ENCODE results near the gene TXNDC12. TPM values are rescaled to one million over a fixed set of nuclear protein-coding genes. Genes with fewer than 3 reads are reported as not detected.

TXNDC12 gene
- total RNA-seq, 4 donors from 2014 or later = 31.5 to 44.9 (median 36.1) TPM

DNA sequence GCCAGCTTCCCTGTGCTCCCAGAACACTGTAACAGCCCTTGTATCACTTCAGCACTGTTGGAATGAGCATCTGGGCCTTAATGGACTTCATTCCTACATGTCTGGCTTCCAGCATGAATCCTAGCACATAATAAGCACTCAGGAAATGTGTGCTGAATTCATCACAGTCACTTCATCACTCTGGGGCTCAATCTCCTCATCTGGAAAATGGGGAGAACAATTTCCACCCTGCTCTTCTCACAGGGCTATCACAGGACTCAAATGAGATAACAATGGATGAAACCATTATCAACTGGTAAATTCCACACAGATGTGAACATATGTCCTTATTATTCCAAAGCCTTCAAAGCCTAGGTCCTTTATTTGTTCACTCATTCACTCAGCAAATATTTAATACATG is 76.9 kb downstream of the TXNDC12 start:
- TF ChIP-seq, protein P1, sequence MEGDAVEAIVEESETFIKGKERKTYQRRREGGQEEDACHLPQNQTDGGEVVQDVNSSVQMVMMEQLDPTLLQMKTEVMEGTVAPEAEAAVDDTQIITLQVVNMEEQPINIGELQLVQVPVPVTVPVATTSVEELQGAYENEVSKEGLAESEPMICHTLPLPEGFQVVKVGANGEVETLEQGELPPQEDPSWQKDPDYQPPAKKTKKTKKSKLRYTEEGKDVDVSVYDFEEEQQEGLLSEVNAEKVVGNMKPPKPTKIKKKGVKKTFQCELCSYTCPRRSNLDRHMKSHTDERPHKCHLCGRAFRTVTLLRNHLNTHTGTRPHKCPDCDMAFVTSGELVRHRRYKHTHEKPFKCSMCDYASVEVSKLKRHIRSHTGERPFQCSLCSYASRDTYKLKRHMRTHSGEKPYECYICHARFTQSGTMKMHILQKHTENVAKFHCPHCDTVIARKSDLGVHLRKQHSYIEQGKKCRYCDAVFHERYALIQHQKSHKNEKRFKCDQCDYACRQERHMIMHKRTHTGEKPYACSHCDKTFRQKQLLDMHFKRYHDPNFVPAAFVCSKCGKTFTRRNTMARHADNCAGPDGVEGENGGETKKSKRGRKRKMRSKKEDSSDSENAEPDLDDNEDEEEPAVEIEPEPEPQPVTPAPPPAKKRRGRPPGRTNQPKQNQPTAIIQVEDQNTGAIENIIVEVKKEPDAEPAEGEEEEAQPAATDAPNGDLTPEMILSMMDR (IDR thresholded peaks at IDR 0.05; ENCODE audit: low read depth) = no peak

DNA sequence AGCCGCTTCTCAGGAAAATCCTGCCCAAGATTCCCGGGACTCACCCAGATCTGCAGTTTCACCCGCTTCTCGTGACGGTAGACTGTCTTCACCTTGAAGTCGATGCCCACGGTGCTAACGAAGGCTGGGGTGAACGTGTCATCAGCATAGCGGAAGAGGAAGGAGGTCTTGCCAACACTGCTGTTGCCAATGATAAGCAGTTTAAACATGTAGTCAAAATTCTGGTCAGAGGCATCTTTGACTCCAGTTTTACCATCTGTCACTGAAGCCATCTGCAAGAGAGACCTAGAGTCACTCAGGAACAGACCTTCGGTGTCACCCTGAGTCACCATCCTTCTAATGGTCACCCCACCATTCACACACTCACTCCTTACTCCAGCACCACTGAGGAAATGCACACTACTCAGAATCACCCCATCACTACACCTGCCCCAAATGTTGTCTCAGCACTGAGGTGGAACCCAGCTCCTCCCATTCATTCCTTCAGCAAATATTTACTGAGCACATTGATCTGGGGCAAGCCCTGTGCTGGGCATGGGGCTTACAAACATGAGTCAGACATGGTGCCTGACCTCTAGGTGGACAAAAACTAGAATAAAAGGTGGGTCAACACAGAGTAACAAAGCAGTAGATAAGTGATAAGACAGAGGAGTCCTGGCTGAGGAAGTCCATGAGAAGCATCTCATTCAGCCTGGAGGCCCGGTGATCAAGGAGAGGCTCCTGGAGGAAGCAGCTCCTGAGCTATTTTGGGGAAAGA is 78.0 kb downstream of the TXNDC12 start:
- TF ChIP-seq, protein P1 (IDR thresholded peaks at IDR 0.05; ENCODE audit: low read depth) = no peak

DNA sequence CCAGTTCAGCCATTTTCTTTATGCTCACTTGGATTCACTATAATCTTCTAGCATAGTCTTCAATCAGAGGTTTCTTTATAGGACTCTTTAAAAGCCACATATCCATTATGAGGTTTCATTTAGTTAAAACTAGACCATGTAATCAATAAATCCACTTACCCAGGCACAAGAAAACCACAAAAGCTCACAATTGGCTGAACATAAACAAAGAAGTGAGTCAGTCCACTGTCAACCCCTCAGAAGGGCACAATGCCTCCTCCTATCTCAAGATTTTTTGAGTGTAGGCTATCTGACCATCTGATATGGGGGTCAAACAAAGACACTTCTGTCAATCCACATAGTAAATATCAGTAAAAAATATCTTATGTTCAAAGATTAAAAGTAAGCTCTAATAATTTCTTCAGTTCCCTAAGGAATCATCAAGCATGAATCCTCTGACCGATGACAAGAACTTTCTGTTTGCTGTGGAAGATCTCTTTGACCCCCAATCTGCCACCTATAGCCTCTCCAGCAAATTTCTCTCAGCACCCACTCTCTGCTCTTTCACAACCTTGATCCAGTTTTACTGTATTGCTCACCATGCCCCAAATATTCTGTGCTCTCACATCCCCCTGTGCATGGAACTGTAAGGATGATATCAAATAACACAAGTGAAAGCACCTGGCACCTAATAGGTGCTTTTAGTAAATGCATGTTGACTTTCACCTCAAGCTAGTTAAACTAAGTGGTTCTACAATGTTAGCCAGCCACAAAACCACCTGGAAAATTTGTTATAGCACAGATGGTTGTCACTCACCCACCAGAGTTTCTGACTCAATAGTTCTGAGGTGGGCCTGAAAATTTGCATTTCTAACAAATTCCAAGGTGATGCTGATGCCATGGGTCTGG is 81.2 kb downstream of the TXNDC12 start:
- TF ChIP-seq, protein P1 (IDR thresholded peaks at IDR 0.05; ENCODE audit: low read depth) = no peak

Small RNA genes lying within 50 kb of the gene (small RNA-seq; reads per million reads assigned to genes)
- gene RN7SL290P = not detected
- not detected for gene RNA5SP48

Other genes starting within 250 kb of the TXNDC12 start
- 100 to 1,000 TPM in 3 of 4 donors, 10 to 100 TPM in 1; 92.3 to 141 (median 113) TPM for gene NRDC, start 176.5 kb downstream of the TXNDC12 start, total RNA-seq
- under 1 TPM in 1 of 4 donors, not detected in 3; under 0.01 TPM for gene RAB3B, start 64.5 kb downstream of the TXNDC12 start, total RNA-seq
- gene KTI12, start 21.4 kb downstream of the TXNDC12 start, total RNA-seq = 1 to 10 TPM; 3.9 to 8.3 (median 6.3) TPM
- gene BTF3L4, start 1.1 kb upstream of the TXNDC12 start, total RNA-seq = 10 to 100 TPM; 44.3 to 85.8 (median 53.6) TPM
- 10 to 100 TPM; 20.2 to 41.9 (median 31.5) TPM for gene ZFYVE9, start 86.9 kb upstream of the TXNDC12 start, total RNA-seq